Astrocyte (in vitro differentiated cells and primary cell): Measurements from ENCODE around the gene HMGXB3.
"Not testable (repeated sequence)": the region's sequence is repeated elsewhere in the genome, so short reads cannot be mapped to it uniquely, and the experiment has no call there.

Source experiments
- EZH2 ChIP-seq: IDR thresholded peaks from 2 replicates; pipeline ENCODE4 v1.6.1; 2012; ENCODE audit warnings: mild to moderate bottlenecking, low read length, inconsistent platforms; ENCODE audit not compliant: insufficient read depth
- TF ChIP-seq, protein P1 (sequence below): IDR thresholded peaks from 2 replicates; pipeline ENCODE4 v1.5.1; 2011; ENCODE audit warnings: low read depth, mild to moderate bottlenecking, inconsistent platforms, low read length, moderate library complexity; ENCODE audit not compliant: insufficient read depth

DNA sequence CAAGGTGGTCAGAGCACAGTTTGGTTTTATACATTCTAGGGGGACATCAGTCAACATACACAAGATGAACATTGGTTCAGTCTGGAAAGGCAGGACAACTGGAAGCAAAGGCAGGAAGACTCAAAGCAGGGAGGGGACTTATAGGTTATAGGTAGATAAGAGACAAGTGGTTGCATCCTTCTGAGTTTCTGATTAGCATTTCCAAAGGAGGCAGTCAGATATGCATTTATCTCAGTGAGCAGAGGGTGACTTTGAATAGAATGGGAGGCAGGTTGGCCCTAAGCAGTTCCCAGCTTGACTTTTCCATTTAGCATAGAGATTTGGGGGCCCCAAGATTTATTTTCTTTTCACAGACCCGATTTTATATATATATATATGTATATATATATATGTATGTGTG, 27.5 kb downstream of the HMGXB3 start:
- TF ChIP-seq, protein P1, sequence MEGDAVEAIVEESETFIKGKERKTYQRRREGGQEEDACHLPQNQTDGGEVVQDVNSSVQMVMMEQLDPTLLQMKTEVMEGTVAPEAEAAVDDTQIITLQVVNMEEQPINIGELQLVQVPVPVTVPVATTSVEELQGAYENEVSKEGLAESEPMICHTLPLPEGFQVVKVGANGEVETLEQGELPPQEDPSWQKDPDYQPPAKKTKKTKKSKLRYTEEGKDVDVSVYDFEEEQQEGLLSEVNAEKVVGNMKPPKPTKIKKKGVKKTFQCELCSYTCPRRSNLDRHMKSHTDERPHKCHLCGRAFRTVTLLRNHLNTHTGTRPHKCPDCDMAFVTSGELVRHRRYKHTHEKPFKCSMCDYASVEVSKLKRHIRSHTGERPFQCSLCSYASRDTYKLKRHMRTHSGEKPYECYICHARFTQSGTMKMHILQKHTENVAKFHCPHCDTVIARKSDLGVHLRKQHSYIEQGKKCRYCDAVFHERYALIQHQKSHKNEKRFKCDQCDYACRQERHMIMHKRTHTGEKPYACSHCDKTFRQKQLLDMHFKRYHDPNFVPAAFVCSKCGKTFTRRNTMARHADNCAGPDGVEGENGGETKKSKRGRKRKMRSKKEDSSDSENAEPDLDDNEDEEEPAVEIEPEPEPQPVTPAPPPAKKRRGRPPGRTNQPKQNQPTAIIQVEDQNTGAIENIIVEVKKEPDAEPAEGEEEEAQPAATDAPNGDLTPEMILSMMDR: not testable (repeated sequence)
- not testable (repeated sequence) for TF ChIP-seq EZH2
